Measurements from ENCODE around the gene FRG2B. TPM values are rescaled to one million over a fixed set of nuclear protein-coding genes. Genes with fewer than 3 reads are reported as not detected.
"Not testable (repeated sequence)": the region's sequence is repeated elsewhere in the genome, so short reads cannot be mapped to it uniquely, and the experiment has no call there.

Gene FRG2B
- total and polyA plus RNA-seq, 2 of the 4 experiments (the other 2 are of a cell fraction), result not detected

DNA sequence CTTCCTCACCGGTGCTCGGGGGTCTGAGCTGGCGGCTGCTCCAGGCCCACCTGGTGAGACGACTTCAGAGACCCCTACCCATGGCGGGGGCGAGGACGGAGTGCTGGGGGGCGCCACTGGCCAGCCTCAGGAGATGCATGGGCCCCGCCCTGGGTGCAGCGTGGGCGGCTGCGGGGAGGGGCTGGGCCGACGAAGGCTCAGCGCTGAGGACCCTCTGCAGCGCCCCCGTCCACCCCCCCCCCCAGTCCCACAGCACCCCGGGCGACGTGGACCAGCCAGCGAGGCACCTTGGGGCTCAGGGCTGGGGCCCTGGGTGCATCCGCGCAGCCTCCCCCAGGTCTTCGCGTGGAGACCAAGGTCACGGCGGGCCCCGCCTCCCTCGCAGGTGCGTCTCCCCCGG, 49.6 kb downstream of the FRG2B start:
- H3K9me1 ChIP-seq (ENCODE audit: insufficient read depth, low read length); H3K56ac ChIP-seq (ENCODE audit: extremely low read depth, insufficient read depth, low read length); dilution Hi-C loops (cut with HindIII; ENCODE audit: low sequenced_read_pairs, unreplicated experiment); DNase-seq; POLR2A ChIA-PET (ENCODE audit: unreplicated experiment); H3K79me1 ChIP-seq (ENCODE audit: low read depth in 1 of 2, low read length in 2 of 2); H2AK9ac ChIP-seq (replicated peaks; ENCODE audit: low read depth, low read length, poor library complexity); H3K4me2 ChIP-seq (ENCODE audit: low read depth, low read length); H3K18ac ChIP-seq (ENCODE audit: low read depth, low read length); H2BK20ac ChIP-seq (ENCODE audit: low read depth, low read length); H4K91ac ChIP-seq (ENCODE audit: insufficient read depth, low read depth, low read length); in situ Hi-C loops (cut with MboI; ENCODE audit: low sequenced_read_pairs); H2BK5ac ChIP-seq (ENCODE audit: low read depth, low read length, poor library complexity, severe bottlenecking); H3K9ac ChIP-seq (ENCODE audit: low read depth, low read length); H2AFZ ChIP-seq (replicated peaks; ENCODE audit: low read length, poor library complexity); H3K23ac ChIP-seq (ENCODE audit: low read depth, low read length); H3K14ac ChIP-seq (replicated peaks; ENCODE audit: low read depth, low read length); H4K20me1 ChIP-seq (ENCODE audit: insufficient read depth, low read length); H2BK15ac ChIP-seq (ENCODE audit: low read depth, low read length); H2BK120ac ChIP-seq (ENCODE audit: low read depth, low read length); BruUV-seq (replicated peaks); ATAC-seq (ENCODE audit: low read depth); intact Hi-C loops (cut with micrococcal nuclease); H3K4me3 ChIP-seq (ENCODE audit: insufficient read depth, low read depth, low read length); CTCF ChIA-PET; H2AK5ac ChIP-seq (ENCODE audit: low read depth, low read length); H3K4me1 ChIP-seq (ENCODE audit: control insufficient read depth, insufficient read depth, low read length); H3K27ac ChIP-seq (ENCODE audit: insufficient read depth, low read length); H3K36me3 ChIP-seq (ENCODE audit: control insufficient read depth, insufficient read depth, low read length); H4K8ac ChIP-seq (ENCODE audit: low read depth in 2 of 2, low read length in 2 of 2); H4K5ac ChIP-seq (ENCODE audit: low read depth, low read length); H3K27me3 ChIP-seq (ENCODE audit: control insufficient read depth, insufficient read depth, low read length); H3K4ac ChIP-seq (ENCODE audit: low read depth, low read length); H3K9me3 ChIP-seq (ENCODE audit: control insufficient read depth, insufficient read depth, low read length): not testable (repeated sequence)
- WGBS, 2 experiments (ENCODE audit: extremely low coverage in 2 of 2, insufficient read length in 1 of 2), result no CpG with 5 or more reads among the region's 31 CpGs

Other genes with a start within 250 kb of the FRG2B start
- gene PAOX, start 247.5 kb downstream of the FRG2B start, total RNA-seq (2012; rRNA removed), result 3.6 and 3.8 TPM in 2 replicates
- gene PAOX, start 247.5 kb downstream of the FRG2B start, polyA plus RNA-seq (2012; rRNA removed), result 4.3 and 4.5 TPM in 2 replicates
- 38.0 and 38.5 TPM in 2 replicates for gene MTG1, start 232.6 kb downstream of the FRG2B start, total RNA-seq (2012; rRNA removed)
- gene MTG1, start 232.6 kb downstream of the FRG2B start, polyA plus RNA-seq (2012; rRNA removed), result 64.8 and 70.0 TPM in 2 replicates
- gene SPRN, start 202.2 kb downstream of the FRG2B start, total RNA-seq (2012; rRNA removed), result 0.28 and 0.36 TPM in 2 replicates
- gene SPRN, start 202.2 kb downstream of the FRG2B start, polyA plus RNA-seq (2012; rRNA removed), result 2.3 and 2.4 TPM in 2 replicates
- gene SCART1, start 172.8 kb downstream of the FRG2B start, total RNA-seq (2012; rRNA removed), result 0.28 and 0.54 TPM in 2 replicates
- gene SCART1, start 172.8 kb downstream of the FRG2B start, polyA plus RNA-seq (2012; rRNA removed), result 1.5 and 2.1 TPM in 2 replicates
- 0.36 and 0.56 TPM in 2 replicates for gene CYP2E1, start 99.4 kb downstream of the FRG2B start, total RNA-seq (2012; rRNA removed)
- gene CYP2E1, start 99.4 kb downstream of the FRG2B start, polyA plus RNA-seq (2012; rRNA removed), result 1.1 and 1.7 TPM in 2 replicates
- not detected in 2 replicates for gene SYCE1, start 61.2 kb downstream of the FRG2B start, total RNA-seq (2012; rRNA removed)
- gene SYCE1, start 61.2 kb downstream of the FRG2B start, polyA plus RNA-seq (2012; rRNA removed), result not detected in 2 replicates

Data from IMR-90 (cell line).